ENCODE data around the gene GPHN.
"Not testable (repeated sequence)": the region's sequence is repeated elsewhere in the genome, so short reads cannot be mapped to it uniquely, and the experiment has no call there.

GPHN gene

GRCh38 chr14:66677780-66678179 lies 169.8 kb downstream of the GPHN start:
- no peak for DNase-seq

- no peak for DNase-seq
These were observed 172.3 kb downstream of the GPHN start for GRCh38 chr14:66680216-66680615.

GRCh38 chr14:66696326-66696725 lies 188.4 kb downstream of the GPHN start:
- no peak for DNase-seq

GRCh38 chr14:66698503-66698902 lies 190.6 kb downstream of the GPHN start:
- DNase-seq = no peak

- no peak for DNase-seq
These were observed 193.9 kb downstream of the GPHN start for GRCh38 chr14:66701813-66702212.

GRCh38 chr14:66708267-66708666 lies 200.3 kb downstream of the GPHN start:
- no peak for DNase-seq

- no peak for DNase-seq
These were observed 201.3 kb downstream of the GPHN start for GRCh38 chr14:66709291-66709690.

- DNase-seq = not testable (repeated sequence)
These were observed 206.3 kb downstream of the GPHN start for GRCh38 chr14:66714291-66714690.

- DNase-seq = not testable (repeated sequence)
These were observed 207.4 kb downstream of the GPHN start for GRCh38 chr14:66715313-66715712.

- DNase-seq = no peak
These were observed 208.3 kb downstream of the GPHN start for GRCh38 chr14:66716227-66716626.

GRCh38 chr14:66717561-66718140 lies 209.7 kb downstream of the GPHN start:
- DNase-seq = no peak

- DNase-seq = no peak
These were observed 217.0 kb downstream of the GPHN start for GRCh38 chr14:66724996-66725395.

- DNase-seq = not testable (repeated sequence)
These were observed 223.4 kb downstream of the GPHN start for GRCh38 chr14:66731298-66731697.

- no peak for DNase-seq
These were observed 227.9 kb downstream of the GPHN start for GRCh38 chr14:66735853-66736252.

- no peak for DNase-seq
These were observed 231.9 kb downstream of the GPHN start for GRCh38 chr14:66739826-66740225.

- DNase-seq = no peak
These were observed 237.1 kb downstream of the GPHN start for GRCh38 chr14:66745078-66745477.

- no peak for DNase-seq
These were observed 238.5 kb downstream of the GPHN start for GRCh38 chr14:66746316-66747006.

- DNase-seq = no peak
These were observed 244.2 kb downstream of the GPHN start for GRCh38 chr14:66752109-66752508.

- DNase-seq = no peak
These were observed 250.2 kb downstream of the GPHN start for GRCh38 chr14:66758031-66758613.

GRCh38 chr14:66772146-66772545 lies 264.2 kb downstream of the GPHN start:
- DNase-seq = no peak

GRCh38 chr14:66782853-66783252 lies 274.9 kb downstream of the GPHN start:
- no peak for DNase-seq

- DNase-seq = no peak
These were observed 282.2 kb downstream of the GPHN start for GRCh38 chr14:66790101-66790500.

GRCh38 chr14:66802962-66803361 lies 295.0 kb downstream of the GPHN start:
- no peak for DNase-seq

- DNase-seq = no peak
These were observed 296.2 kb downstream of the GPHN start for GRCh38 chr14:66804141-66804540.

- DNase-seq = no peak
These were observed 305.7 kb downstream of the GPHN start for GRCh38 chr14:66813636-66814035.

All from NCI-H510A (cell line).